ENCODE data around the gene C5orf15. TPM values are rescaled to one million over a fixed set of nuclear protein-coding genes. Genes with fewer than 3 reads are reported as not detected.
"Not testable (repeated sequence)": the region's sequence is repeated elsewhere in the genome, so short reads cannot be mapped to it uniquely, and the experiment has no call there.

Gene C5orf15
- total RNA-seq, 1 experiment from 2014 or later = 32.2 TPM

DNA sequence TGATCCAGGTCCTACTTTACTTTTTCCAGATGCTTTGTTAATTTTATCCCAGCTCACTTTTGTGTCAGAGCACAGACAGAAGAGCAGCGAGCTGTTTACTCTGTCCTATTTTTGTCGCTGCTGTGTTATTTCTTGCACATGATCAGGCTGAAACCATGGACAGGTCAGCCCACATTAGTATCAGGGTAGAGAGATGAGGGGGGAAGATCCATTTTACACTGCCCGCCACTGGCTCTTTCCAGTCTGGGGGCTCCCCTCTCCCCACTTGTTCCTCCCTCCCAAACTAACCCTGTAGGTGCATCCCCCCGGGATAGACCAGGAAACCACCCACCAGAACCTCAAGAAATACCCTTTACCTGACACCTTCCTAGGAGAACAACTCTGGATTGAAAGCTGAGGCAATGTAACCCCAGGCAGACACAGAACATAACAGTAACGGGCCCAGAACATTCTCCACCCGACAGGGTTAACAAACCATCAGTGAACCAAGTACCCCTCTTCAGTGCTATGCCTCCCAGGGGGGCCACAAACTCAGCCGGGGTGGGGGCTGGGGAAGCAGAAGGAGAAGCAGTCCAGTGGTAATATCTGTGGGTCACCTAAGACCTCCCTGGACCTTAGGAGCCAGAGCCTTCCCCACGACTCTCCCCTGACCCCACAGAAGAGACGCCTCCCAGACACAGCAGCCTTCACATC, 26.0 kb upstream of the C5orf15 start:
- no peak for DNase-seq (ENCODE audit: low spot score)

GRCh38 chr5:133993185-133993936, 24.9 kb upstream of the C5orf15 start:
- no peak for DNase-seq (ENCODE audit: low spot score)

DNA sequence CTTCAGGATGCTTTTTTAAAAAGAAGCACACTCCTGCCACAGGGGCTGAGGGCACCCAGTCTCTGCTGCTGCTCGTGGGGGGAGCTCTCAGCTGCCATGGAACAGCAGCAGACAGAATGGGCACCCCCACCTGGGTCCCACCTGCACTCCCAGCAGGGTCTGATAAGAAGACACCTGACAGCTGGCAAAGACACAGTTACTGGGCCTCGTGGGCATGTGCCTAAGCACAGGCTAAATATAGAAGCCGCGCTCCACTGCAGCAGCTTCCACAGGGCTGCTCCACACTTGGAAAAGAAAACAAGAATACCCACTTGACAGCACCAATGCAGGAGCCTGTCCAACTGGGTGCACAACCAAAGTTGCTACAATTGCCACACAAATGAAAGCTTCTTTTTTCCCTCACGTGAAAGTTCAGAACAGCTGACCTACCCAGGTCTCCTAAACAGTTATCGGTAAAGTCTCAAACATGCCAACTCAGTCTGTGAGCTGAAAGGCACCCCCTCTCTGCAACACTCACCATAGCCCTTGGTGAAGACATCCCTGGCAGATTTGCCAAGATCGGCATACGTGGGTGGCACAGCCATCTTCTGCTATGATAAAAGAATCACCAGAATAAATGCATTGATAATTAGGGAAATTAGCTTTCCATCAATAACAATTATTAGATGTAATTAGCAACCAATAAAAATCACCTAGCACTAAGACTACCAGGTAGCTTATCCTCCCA, 24.2 kb upstream of the C5orf15 start:
- DNase-seq (ENCODE audit: low spot score) = no peak

GRCh38 chr5:133991171-133991910, 22.9 kb upstream of the C5orf15 start:
- DNase-seq (ENCODE audit: low spot score) = no peak

- no peak for DNase-seq (ENCODE audit: low spot score)
Measured at GRCh38 chr5:133990396-133990795, 22.0 kb upstream of the C5orf15 start.

DNA sequence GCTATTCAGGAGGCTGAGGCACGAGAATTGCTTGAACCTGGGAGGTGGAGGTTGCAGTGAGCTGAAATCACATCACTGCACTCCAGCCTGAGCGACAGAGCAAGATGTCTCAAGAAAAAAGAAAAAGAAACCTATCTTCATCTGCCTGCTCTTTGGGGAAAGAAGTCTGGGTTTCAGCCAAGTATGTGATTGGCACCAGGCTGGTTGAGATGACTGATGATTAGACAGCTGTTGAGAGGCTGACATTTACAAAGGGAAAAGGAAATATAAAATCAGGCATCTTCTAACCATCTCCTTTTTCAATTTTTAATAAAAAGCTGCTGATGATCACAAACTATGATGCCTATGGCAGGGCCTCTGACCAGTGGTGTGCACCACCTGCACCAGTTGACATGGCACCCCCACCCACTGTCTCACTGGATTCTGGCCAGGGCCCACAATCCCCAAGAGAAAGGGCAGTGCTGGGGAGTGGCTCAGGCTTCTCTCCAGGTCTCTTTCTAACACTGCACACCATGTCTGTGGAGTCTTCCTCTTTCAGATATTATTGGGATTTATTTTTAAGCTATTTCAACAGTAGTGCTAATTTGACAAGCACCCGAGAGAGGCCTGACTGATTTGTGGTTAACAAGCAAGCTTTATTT, 17.2 kb upstream of the C5orf15 start:
- no peak for DNase-seq (ENCODE audit: low spot score)

- DNase-seq (ENCODE audit: low spot score) = no peak
Measured at GRCh38 chr5:133983674-133984073, 15.2 kb upstream of the C5orf15 start.

- DNase-seq (ENCODE audit: low spot score) = no peak
Measured at GRCh38 chr5:133981714-133982113, 13.3 kb upstream of the C5orf15 start.

DNA sequence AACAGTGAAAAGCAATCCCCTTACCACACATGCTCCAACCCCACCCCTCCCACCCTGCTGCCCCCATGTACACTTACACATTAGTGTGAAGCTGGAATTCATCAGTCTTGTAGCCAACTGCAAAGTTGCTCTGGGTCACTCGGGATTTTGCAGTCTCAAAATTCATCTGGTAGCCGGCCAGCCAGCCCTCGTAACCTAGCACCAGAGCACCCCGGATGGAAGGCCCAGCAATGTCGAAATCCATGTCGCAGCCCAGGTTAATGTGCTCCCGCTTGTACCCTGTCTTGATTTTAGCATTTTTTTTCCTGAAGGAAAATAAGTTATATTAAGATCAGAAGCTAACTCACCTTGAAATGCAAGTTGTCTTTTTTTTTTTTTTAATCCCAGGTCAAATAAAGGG, 12.2 kb upstream of the C5orf15 start:
- DNase-seq (ENCODE audit: low spot score) = no peak

GRCh38 chr5:133978943-133979342, 10.5 kb upstream of the C5orf15 start:
- no peak for DNase-seq (ENCODE audit: low spot score)

- DNase-seq (ENCODE audit: low spot score) = no peak
Measured at GRCh38 chr5:133977858-133978257, 9.4 kb upstream of the C5orf15 start.

GRCh38 chr5:133977161-133977787, 8.8 kb upstream of the C5orf15 start:
- no peak for DNase-seq (ENCODE audit: low spot score)

DNA sequence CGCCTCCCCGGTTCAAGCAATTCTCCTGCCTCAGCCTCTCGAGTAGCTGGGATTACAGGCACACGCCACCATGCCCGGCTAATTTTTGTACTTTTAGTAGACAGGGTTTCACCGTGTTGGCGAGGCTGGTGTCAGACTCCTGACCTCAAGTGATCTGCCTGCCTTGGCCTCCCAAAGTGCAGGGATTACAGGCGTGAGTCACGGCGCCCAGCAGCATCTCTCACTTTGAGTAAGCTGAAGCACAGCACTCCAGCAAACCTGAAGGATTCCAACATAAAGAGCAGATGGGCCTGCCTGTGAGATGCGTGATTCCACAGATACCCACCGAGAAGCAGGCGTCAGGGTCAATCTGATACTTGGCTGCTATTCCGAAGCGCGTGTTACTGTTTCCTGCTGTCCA, 7.1 kb upstream of the C5orf15 start:
- not testable (repeated sequence) for DNase-seq (ENCODE audit: low spot score)

- DNase-seq (ENCODE audit: low spot score) = no peak
Measured at GRCh38 chr5:133974142-133974541, 5.7 kb upstream of the C5orf15 start.

DNA sequence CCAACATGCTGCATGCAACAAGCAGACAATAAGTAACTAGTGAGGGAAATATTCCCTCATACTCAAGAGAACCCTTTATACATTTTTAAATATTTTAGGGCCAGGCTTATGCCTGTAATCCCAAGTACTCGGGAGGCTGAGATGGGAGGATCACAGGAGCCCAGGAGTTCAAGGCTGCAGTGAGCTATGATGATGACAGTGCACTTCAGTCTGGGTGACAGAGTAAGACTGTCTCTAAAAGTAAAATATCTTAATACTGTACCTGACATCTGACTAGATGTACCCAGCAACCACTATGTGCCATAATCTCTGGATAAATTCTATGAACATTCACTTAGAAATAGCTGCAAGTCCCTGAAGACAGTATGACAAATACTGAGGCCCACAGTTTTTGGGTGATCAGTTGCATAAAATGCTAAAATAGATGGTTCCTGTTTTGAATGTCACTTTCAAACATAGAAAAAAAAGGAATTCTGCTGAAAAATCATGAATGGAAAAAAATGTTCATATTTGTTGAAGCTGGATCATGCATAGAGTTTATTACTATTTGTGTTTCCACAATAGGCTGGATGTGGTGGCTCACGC, 2.0 kb upstream of the C5orf15 start:
- no peak for DNase-seq (ENCODE audit: low spot score)

DNA sequence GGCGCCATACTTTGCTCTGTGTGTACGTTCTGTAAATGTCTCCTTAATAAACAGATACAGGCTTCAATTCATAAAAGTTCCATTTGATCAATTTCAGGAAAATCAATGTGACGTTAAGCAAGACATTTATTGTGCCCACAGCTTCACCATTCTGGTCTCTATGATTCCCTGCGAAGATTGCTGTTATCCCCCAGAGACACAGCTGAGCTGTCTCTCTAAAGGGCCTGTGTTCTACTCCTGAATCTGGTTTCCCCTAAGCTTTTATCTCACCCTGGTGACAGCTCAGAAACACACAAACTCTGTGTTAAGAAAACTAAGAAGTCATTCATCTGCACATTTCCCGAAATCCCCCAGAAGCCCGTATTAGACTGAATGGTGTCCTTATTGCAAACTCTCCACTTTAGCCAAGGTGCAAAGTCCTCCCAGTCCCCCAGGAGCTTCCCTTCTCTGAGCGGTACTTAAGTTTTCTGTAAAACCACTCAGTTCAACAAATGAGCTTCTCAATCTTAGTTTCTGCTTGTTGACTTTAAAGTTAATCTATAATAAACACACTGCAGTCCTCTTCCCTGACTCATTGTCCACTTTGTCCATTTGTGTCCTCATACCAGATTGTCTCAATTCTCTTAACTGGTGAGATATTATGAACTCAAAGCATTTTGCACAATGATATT, 1.4 kb upstream of the C5orf15 start:
- peak; percentile 19 for DNase-seq (ENCODE audit: low spot score)

GRCh38 chr5:133967698-133968203, 674 bp downstream of the C5orf15 start:
- DNase-seq (ENCODE audit: low spot score) = peak; percentile 36

GRCh38 chr5:133967124-133967523, 1.3 kb downstream of the C5orf15 start:
- no peak for DNase-seq (ENCODE audit: low spot score)

GRCh38 chr5:133966090-133966489, 2.3 kb downstream of the C5orf15 start:
- no peak for DNase-seq (ENCODE audit: low spot score)

All from HT-29 (cell line).